Measurements from ENCODE around the gene FTSJ1. TPM values are rescaled to one million over a fixed set of nuclear protein-coding genes. Genes with fewer than 3 reads are reported as not detected.

FTSJ1 gene
- total and polyA plus RNA-seq, 7 donors, result 14.5 to 48.4 (median 26.7) TPM

DNA sequence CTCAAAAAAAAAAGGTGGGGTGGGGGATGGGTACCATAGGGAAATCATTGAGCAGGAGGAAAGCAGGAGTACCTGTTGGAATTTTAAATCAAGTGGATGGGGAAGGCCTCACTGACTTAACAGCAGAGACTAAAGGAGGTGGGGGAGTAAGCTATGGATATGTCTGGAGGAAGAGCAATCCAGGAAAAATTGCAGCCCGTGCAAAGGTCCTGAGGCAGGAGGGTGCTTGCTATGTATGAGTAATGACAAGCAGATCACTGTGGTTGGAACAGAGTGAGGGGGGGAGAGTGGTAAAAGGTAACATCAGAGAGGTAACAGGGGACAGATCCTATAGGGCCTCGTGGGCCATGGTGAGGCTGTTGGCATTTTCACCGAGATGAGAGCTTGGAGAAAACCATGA is 4.1 kb downstream of the FTSJ1 start:
- no peak for ATAC-seq
- DNase-seq, result no peak
- H3K36me3 ChIP-seq (ENCODE audit: insufficient read depth in 1 of 2, low read depth in 1 of 2), result peaks cover 0 to 36% of the 10 kb centered on the region in 2 donors
- 66 to 98% (median 96%) methylated on average over 3 of the region's 3 CpGs for WGBS, 3 donors
- H3K4me3 ChIP-seq, result no peak overlapping the region
- H3K9me3 ChIP-seq, result no peaks in the 10 kb centered on the region
- no peaks in the 10 kb centered on the region for H3K27me3 ChIP-seq (ENCODE audit: insufficient read depth in 3 of 3, low read length in 2 of 3)
- intact Hi-C loops (cut with DNase I), result no loop called here
- H3K4me1 ChIP-seq, result no peaks in the 10 kb centered on the region
- H3K27ac ChIP-seq, result no peak overlapping the region
- TF ChIP-seq, protein P1, sequence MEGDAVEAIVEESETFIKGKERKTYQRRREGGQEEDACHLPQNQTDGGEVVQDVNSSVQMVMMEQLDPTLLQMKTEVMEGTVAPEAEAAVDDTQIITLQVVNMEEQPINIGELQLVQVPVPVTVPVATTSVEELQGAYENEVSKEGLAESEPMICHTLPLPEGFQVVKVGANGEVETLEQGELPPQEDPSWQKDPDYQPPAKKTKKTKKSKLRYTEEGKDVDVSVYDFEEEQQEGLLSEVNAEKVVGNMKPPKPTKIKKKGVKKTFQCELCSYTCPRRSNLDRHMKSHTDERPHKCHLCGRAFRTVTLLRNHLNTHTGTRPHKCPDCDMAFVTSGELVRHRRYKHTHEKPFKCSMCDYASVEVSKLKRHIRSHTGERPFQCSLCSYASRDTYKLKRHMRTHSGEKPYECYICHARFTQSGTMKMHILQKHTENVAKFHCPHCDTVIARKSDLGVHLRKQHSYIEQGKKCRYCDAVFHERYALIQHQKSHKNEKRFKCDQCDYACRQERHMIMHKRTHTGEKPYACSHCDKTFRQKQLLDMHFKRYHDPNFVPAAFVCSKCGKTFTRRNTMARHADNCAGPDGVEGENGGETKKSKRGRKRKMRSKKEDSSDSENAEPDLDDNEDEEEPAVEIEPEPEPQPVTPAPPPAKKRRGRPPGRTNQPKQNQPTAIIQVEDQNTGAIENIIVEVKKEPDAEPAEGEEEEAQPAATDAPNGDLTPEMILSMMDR (IDR thresholded peaks at IDR 0.05), result no peak

DNA sequence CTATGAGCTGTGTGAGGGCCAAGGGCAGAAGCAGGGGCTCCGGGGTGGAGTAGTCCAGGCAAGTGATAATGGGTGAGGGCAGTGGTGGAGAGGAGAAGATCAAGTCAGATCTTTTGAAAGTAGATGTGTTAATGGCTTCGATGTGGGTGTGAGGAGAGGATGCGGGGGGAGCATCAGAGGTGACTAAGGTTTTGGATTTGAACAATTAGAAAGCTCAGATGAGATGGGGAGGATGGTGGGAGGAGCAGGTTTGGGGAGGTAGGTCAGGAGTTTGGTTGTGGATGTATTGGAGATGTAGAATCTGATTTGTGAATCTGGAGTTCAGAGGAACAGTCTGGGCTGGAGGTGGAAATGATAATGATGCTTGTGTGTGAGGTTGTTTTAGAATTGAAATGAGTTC is 4.6 kb downstream of the FTSJ1 start:
- 95 to 97% (median 97%) methylated on average over 3 of the region's 3 CpGs for WGBS, 3 donors
- Histone ChIP-seq H3K27me3 (ENCODE audit: insufficient read depth in 3 of 3, low read length in 2 of 3) (no peaks in the 10 kb centered on the region), H3K4me1 (no peaks in the 10 kb centered on the region), H3K9me3 (no peaks in the 10 kb centered on the region), H3K27ac (no peak overlapping the region), H3K36me3 (ENCODE audit: insufficient read depth in 1 of 2, low read depth in 1 of 2) (peaks cover 0 to 36% of the 10 kb centered on the region in 2 donors), H3K4me3 (no peak overlapping the region)
- intact Hi-C loops (cut with DNase I), result no loop called here
- DNase-seq (no peak), ATAC-seq (no peak)
- TF ChIP-seq, protein P1 (IDR thresholded peaks at IDR 0.05), result no peak

DNA sequence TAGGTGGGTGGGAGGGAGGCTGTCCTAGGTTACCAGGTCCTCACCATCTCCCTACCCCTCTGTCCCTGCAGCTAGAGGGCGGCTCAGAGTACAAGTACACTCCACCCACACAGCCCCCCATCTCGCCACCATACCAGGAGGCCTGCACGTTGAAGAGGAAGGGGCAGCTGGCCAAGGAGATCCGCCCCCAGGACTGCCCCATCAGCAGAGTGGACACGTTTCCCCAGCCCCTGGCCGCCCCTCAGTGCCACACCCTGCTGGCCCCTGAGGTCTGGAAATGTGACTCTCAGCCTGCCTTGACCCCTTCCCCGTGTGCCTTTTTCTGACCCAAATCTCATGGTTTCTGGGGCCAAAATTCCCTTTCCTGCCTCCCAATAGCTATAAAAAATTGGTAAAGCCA is 6.5 kb downstream of the FTSJ1 start:
- ATAC-seq (no peak), DNase-seq (no peak)
- intact Hi-C loops (cut with DNase I), result no loop called here
- Histone ChIP-seq H3K27ac (no peak overlapping the region), H3K4me3 (no peak overlapping the region), H3K36me3 (ENCODE audit: insufficient read depth in 1 of 2, low read depth in 1 of 2) (peaks cover 0 to 36% of the 10 kb centered on the region in 2 donors), H3K27me3 (ENCODE audit: insufficient read depth in 3 of 3, low read length in 2 of 3) (no peaks in the 10 kb centered on the region), H3K4me1 (no peaks in the 10 kb centered on the region), H3K9me3 (no peaks in the 10 kb centered on the region)
- WGBS, 3 donors, result 64 to 80% (median 71%) methylated on average over 7 of the region's 7 CpGs
- TF ChIP-seq, protein P1 (IDR thresholded peaks at IDR 0.05), result no peak

DNA sequence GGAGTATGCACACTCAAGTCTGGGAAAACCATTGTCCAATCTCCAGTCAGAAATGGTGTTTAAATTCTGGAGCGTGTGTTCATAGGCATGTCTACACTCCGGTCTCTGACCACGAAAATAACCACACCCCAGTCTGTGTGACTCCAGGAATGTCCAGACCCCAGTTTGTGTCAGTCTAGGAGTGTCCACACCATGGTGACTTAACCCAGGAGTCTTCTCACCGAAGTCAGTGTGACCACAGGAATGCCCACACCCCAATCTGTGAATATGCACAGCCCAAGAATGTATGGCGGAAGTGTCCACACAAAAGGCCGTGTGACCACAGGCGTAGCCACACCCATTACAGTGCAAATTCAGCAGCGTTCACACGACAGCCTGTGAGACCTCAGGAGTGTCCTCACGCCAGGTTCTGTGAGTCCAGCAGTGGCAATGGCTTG is 11.4 kb downstream of the FTSJ1 start:
- Histone ChIP-seq H3K27me3 (ENCODE audit: insufficient read depth in 3 of 3, low read length in 2 of 3) (no peaks in the 10 kb centered on the region), H3K4me3 (no peak overlapping the region), H3K4me1 (no peaks in the 10 kb centered on the region), H3K9me3 (no peaks in the 10 kb centered on the region), H3K27ac (no peak overlapping the region), H3K36me3 (ENCODE audit: insufficient read depth in 1 of 2, low read depth in 1 of 2) (peaks cover 0 to 22% of the 10 kb centered on the region in 2 donors)
- intact Hi-C loops (cut with DNase I), result no loop called here
- peak in 1 of 4 donors; percentile 69 for ATAC-seq
- 78 to 83% (median 79%) methylated on average over 10 of the region's 10 CpGs for WGBS, 3 donors
- DNase-seq, result no peak
- TF ChIP-seq, protein P1 (IDR thresholded peaks at IDR 0.05), result no peak

DNA sequence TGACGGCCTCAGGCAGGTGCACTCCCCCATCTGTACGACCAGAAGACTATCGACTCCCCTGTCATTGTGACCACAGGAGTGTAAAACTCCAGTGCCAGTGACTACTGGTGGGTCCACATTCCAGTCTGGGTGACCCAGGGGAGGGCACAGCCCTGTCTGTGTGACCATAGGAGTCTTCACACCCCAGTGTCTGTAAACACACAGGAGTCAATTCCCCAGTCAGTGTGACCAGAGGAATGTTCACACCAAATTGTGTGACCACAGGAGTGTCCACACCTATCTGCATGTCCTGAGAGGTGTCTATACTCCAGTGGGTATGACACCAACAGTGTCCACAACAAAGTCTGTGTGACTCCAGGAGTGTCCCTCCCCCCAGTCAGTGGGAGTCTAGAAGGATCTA is 12.0 kb downstream of the FTSJ1 start:
- TF ChIP-seq, protein P1 (IDR thresholded peaks at IDR 0.05), result no peak
- 69 to 82% (median 71%) methylated on average over 3 of the region's 3 CpGs for WGBS, 3 donors
- Histone ChIP-seq H3K27ac (no peak overlapping the region), H3K4me3 (no peak overlapping the region), H3K4me1 (no peaks in the 10 kb centered on the region), H3K27me3 (ENCODE audit: insufficient read depth in 3 of 3, low read length in 2 of 3) (no peaks in the 10 kb centered on the region), H3K36me3 (ENCODE audit: insufficient read depth in 1 of 2, low read depth in 1 of 2) (peaks cover 0 to 16% of the 10 kb centered on the region in 2 donors), H3K9me3 (no peaks in the 10 kb centered on the region)
- DNase-seq, result no peak
- ATAC-seq, result no peak
- intact Hi-C loops (cut with DNase I), result no loop called here
